ENCODE data around the gene CSNK2A1.

- TF ChIP-seq POLR2A (IDR thresholded peaks at IDR 0.05) = no peak
- TF ChIP-seq CTCF (IDR thresholded peaks at IDR 0.05) = no peak
These were observed 100.3 kb downstream of the CSNK2A1 start for GRCh38 chr20:443223-443775.

Data from adrenal gland (tissue), 5 donors.